Activated naive CD8-positive, alpha-beta T cell treated with anti-CD3 and anti-CD28 coated beads, Interleukin-2, amount 50 U/mL, for 24 hours (primary cell): Measurements from ENCODE around the gene ANK2.

ENCODE experiments used
- ATAC-seq: fragments of 150-1000 bp; cut with Tn5 transposase; one replicate; pipeline ENCODE4 v1.10.0; 2021
- DNase-seq: peaks from one replicate; pipeline ENCODE4 v3.0.0; 2021
- H3K27ac Mint-ChIP-seq: one replicate; pipeline ENCODE4 v1.8.0; 2021; ENCODE audit warnings: mild to moderate bottlenecking, mixed read lengths
- H3K27me3 Mint-ChIP-seq: one replicate; pipeline ENCODE4 v1.8.0; 2021; ENCODE audit warnings: mixed read lengths
- H3K36me3 Mint-ChIP-seq: one replicate; pipeline ENCODE4 v1.8.0; 2021; ENCODE audit warnings: low read depth, mixed read lengths
- H3K4me1 Mint-ChIP-seq: one replicate; pipeline ENCODE4 v1.8.0; 2021; ENCODE audit warnings: mixed read lengths
- H3K4me3 Mint-ChIP-seq: one replicate; pipeline ENCODE4 v1.8.0; 2021; ENCODE audit warnings: mild to moderate bottlenecking, moderate library complexity, mixed read lengths
- H3K9me3 Mint-ChIP-seq: one replicate; pipeline ENCODE4 v1.8.0; 2021; ENCODE audit warnings: mixed read lengths

Gene ANK2

GRCh38 chr4:113312529-113312928 is 263.1 kb downstream of the ANK2 start:
- Mint-ChIP-seq H3K4me1 (peaks cover 6% of the 10 kb centered on the region), H3K27me3 (peaks cover 14% of the 10 kb centered on the region), H3K36me3 (no peaks in the 10 kb centered on the region), H3K4me3 (no peak overlapping the region), H3K9me3 (no peaks in the 10 kb centered on the region), H3K27ac (no peak overlapping the region)
- ATAC-seq = no peak
- DNase-seq = no peak

- Mint-ChIP-seq H3K27me3 (peaks cover 14% of the 10 kb centered on the region), H3K9me3 (no peaks in the 10 kb centered on the region), H3K36me3 (no peaks in the 10 kb centered on the region), H3K4me3 (no peak overlapping the region), H3K27ac (no peak overlapping the region), H3K4me1 (peaks cover 6% of the 10 kb centered on the region)
- DNase-seq (no peak), ATAC-seq (no peak)
These were observed 265.0 kb downstream of the ANK2 start for GRCh38 chr4:113314426-113314825.

GRCh38 chr4:113316879-113317278 is 267.4 kb downstream of the ANK2 start:
- H3K4me3 Mint-ChIP-seq = no peak overlapping the region
- DNase-seq (peak; percentile 3), ATAC-seq (peak; percentile 80)
- no peaks in the 10 kb centered on the region for H3K36me3 Mint-ChIP-seq
- H3K27ac Mint-ChIP-seq = no peak overlapping the region
- no peaks in the 10 kb centered on the region for H3K9me3 Mint-ChIP-seq
- H3K27me3 Mint-ChIP-seq = peaks cover 9% of the 10 kb centered on the region
- peaks cover 6% of the 10 kb centered on the region for H3K4me1 Mint-ChIP-seq

- Mint-ChIP-seq H3K4me3 (no peak overlapping the region), H3K27me3 (peaks cover 5% of the 10 kb centered on the region), H3K4me1 (peaks cover 6% of the 10 kb centered on the region), H3K9me3 (no peaks in the 10 kb centered on the region), H3K27ac (no peak overlapping the region), H3K36me3 (no peaks in the 10 kb centered on the region)
- DNase-seq = no peak
- no peak for ATAC-seq
These were observed 268.1 kb downstream of the ANK2 start for GRCh38 chr4:113317523-113317922.

- Mint-ChIP-seq H3K4me1 (no peaks in the 10 kb centered on the region), H3K27me3 (peaks cover 14% of the 10 kb centered on the region), H3K36me3 (no peaks in the 10 kb centered on the region), H3K27ac (no peak overlapping the region), H3K9me3 (no peaks in the 10 kb centered on the region), H3K4me3 (no peak overlapping the region)
- ATAC-seq (no peak), DNase-seq (no peak)
These were observed 273.3 kb downstream of the ANK2 start for GRCh38 chr4:113322736-113323135.

- Mint-ChIP-seq H3K27me3 (peaks cover 16% of the 10 kb centered on the region), H3K36me3 (no peaks in the 10 kb centered on the region), H3K4me1 (no peaks in the 10 kb centered on the region), H3K4me3 (no peak overlapping the region), H3K9me3 (no peaks in the 10 kb centered on the region), H3K27ac (no peak overlapping the region)
- no peak for DNase-seq
- ATAC-seq = no peak
These were observed 276.6 kb downstream of the ANK2 start for GRCh38 chr4:113325876-113326615.

GRCh38 chr4:113327494-113327893 is 278.0 kb downstream of the ANK2 start:
- Mint-ChIP-seq H3K4me3 (no peak overlapping the region), H3K27ac (no peak overlapping the region), H3K36me3 (no peaks in the 10 kb centered on the region), H3K9me3 (no peaks in the 10 kb centered on the region), H3K27me3 (peaks cover 16% of the 10 kb centered on the region), H3K4me1 (no peaks in the 10 kb centered on the region)
- no peak for ATAC-seq
- DNase-seq = no peak

- ATAC-seq (no peak), DNase-seq (peak; percentile 11)
- peaks cover 15% of the 10 kb centered on the region for H3K27me3 Mint-ChIP-seq
- H3K4me1 Mint-ChIP-seq = no peaks in the 10 kb centered on the region
- H3K27ac Mint-ChIP-seq = no peak overlapping the region
- no peaks in the 10 kb centered on the region for H3K9me3 Mint-ChIP-seq
- no peak overlapping the region for H3K4me3 Mint-ChIP-seq
- H3K36me3 Mint-ChIP-seq = no peaks in the 10 kb centered on the region
These were observed 279.1 kb downstream of the ANK2 start for GRCh38 chr4:113328514-113328913.

GRCh38 chr4:113330200-113330599 is 280.7 kb downstream of the ANK2 start:
- no peaks in the 10 kb centered on the region for H3K36me3 Mint-ChIP-seq
- DNase-seq (no peak), ATAC-seq (no peak)
- no peaks in the 10 kb centered on the region for H3K4me1 Mint-ChIP-seq
- no peak overlapping the region for H3K4me3 Mint-ChIP-seq
- H3K27ac Mint-ChIP-seq = no peak overlapping the region
- no peaks in the 10 kb centered on the region for H3K9me3 Mint-ChIP-seq
- H3K27me3 Mint-ChIP-seq = peaks cover 11% of the 10 kb centered on the region

GRCh38 chr4:113331811-113332210 is 282.4 kb downstream of the ANK2 start:
- Mint-ChIP-seq H3K9me3 (no peaks in the 10 kb centered on the region), H3K36me3 (no peaks in the 10 kb centered on the region), H3K27me3 (peaks cover 11% of the 10 kb centered on the region), H3K4me1 (no peaks in the 10 kb centered on the region), H3K4me3 (no peak overlapping the region), H3K27ac (no peak overlapping the region)
- DNase-seq = no peak
- no peak for ATAC-seq

GRCh38 chr4:113332701-113333100 is 283.2 kb downstream of the ANK2 start:
- Mint-ChIP-seq H3K4me3 (no peak overlapping the region), H3K4me1 (no peaks in the 10 kb centered on the region), H3K27me3 (peaks cover 7% of the 10 kb centered on the region), H3K27ac (no peak overlapping the region), H3K9me3 (no peaks in the 10 kb centered on the region), H3K36me3 (no peaks in the 10 kb centered on the region)
- no peak for ATAC-seq
- no peak for DNase-seq

GRCh38 chr4:113335746-113336145 is 286.3 kb downstream of the ANK2 start:
- no peak for DNase-seq
- Mint-ChIP-seq H3K36me3 (no peaks in the 10 kb centered on the region), H3K4me3 (no peak overlapping the region), H3K9me3 (no peaks in the 10 kb centered on the region), H3K27ac (no peak overlapping the region), H3K4me1 (no peaks in the 10 kb centered on the region), H3K27me3 (peaks cover 14% of the 10 kb centered on the region)
- ATAC-seq = no peak

- H3K9me3 Mint-ChIP-seq = no peaks in the 10 kb centered on the region
- peaks cover 17% of the 10 kb centered on the region for H3K27me3 Mint-ChIP-seq
- no peak overlapping the region for H3K4me3 Mint-ChIP-seq
- H3K4me1 Mint-ChIP-seq = no peaks in the 10 kb centered on the region
- DNase-seq (no peak), ATAC-seq (no peak)
- H3K27ac Mint-ChIP-seq = no peak overlapping the region
- no peaks in the 10 kb centered on the region for H3K36me3 Mint-ChIP-seq
These were observed 287.1 kb downstream of the ANK2 start for GRCh38 chr4:113336556-113336955.

GRCh38 chr4:113339430-113339813 is 290.0 kb downstream of the ANK2 start:
- no peak overlapping the region for H3K27ac Mint-ChIP-seq
- DNase-seq (no peak), ATAC-seq (no peak)
- H3K4me1 Mint-ChIP-seq = no peaks in the 10 kb centered on the region
- H3K9me3 Mint-ChIP-seq = no peaks in the 10 kb centered on the region
- H3K27me3 Mint-ChIP-seq = peaks cover 22% of the 10 kb centered on the region
- no peak overlapping the region for H3K4me3 Mint-ChIP-seq
- no peaks in the 10 kb centered on the region for H3K36me3 Mint-ChIP-seq

GRCh38 chr4:113344100-113344499 is 294.6 kb downstream of the ANK2 start:
- H3K27me3 Mint-ChIP-seq = peaks cover 20% of the 10 kb centered on the region
- ATAC-seq (no peak), DNase-seq (no peak)
- no peak overlapping the region for H3K27ac Mint-ChIP-seq
- no peaks in the 10 kb centered on the region for H3K36me3 Mint-ChIP-seq
- H3K9me3 Mint-ChIP-seq = no peaks in the 10 kb centered on the region
- no peak overlapping the region for H3K4me3 Mint-ChIP-seq
- no peaks in the 10 kb centered on the region for H3K4me1 Mint-ChIP-seq

GRCh38 chr4:113347245-113347644 is 297.8 kb downstream of the ANK2 start:
- Mint-ChIP-seq H3K27me3 (peaks cover 25% of the 10 kb centered on the region), H3K4me1 (no peaks in the 10 kb centered on the region), H3K9me3 (no peaks in the 10 kb centered on the region), H3K36me3 (no peaks in the 10 kb centered on the region), H3K4me3 (no peak overlapping the region), H3K27ac (no peak overlapping the region)
- no peak for ATAC-seq
- no peak for DNase-seq
